GM18505 (cell line): ENCODE measurements around the gene PIGO.

Source experiments
- ATAC-seq: cut with Tn5 transposase; IDR thresholded peaks from one replicate; pipeline ENCODE4 v1.9.1; 2021; ENCODE audit not compliant: unreplicated experiment
- POLR2A ChIP-seq: IDR thresholded peaks from 4 replicates; pipeline ENCODE4 v1.6.1; 2011; ENCODE audit warnings: borderline replicate concordance; ENCODE audit not compliant: insufficient read depth, insufficient read length; ENCODE audit errors: extremely low read depth

The PIGO gene

DNA sequence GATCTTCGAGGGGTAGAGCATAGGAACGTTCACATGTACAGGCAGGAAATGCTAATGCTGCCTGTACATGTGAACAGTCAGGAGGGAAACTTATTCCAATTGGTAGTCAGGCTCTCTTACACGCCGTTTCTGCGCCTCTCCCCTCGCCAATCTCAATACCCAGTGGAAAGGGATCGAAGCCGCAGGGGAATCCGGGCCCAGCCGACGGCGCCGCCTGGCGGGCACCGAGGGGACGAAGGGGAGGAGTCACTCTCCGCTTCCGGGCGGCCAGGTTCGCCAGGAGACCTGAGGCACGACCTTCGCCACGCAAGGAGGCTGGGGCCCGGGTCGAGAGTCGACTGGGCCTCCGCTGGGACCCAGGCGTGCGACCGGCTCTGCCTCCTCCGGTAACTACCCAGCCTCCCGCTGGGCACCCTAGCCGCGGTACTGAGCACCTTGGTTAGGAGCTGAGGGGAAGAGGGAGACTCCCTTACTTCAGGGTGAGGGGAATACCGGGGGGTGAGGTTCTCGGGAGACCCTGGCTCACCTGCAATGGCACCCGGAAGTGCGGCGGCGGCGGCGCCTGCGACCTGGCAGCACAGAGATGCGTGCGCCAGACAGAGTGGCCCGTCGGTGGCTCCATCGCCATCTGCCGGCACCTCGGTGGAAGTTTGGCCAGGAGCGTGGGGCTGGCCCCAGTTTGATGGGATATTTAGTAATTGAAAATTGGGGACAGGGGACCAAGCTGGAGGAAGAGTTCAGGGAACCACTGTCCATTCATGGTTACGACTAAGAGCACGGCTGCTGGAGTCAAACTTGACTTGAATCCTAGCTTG lies at the start of gene PIGO:
Gene PIGO (minus strand): TSS at position 557 of the 815 bp plus-strand sequence. CDS start 1,026 bp downstream, outside the sequence.
- peak; percentile 91 for TF ChIP-seq POLR2A
- peak; percentile 83 for ATAC-seq

DNA sequence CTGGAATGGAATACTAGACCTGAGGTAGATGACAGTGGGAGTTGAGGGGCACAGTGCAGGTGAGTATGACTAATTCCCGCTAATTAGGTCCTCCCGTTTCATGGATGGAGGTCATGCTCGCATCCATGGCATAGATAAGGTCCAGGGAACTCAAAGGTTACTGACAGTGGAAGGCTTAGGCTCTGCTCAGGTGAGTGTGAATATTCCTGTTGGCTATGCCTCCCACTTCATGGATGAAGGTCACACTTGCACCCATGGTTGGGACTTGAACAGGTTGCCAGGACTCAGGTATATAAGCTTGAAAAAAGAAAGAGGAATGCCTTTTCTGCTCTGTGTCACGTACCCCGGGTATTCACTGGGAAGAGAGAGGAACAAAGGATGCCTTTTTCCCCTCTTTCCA lies 45.6 kb upstream of the PIGO start:
- no peak for TF ChIP-seq POLR2A
- ATAC-seq = no peak

DNA sequence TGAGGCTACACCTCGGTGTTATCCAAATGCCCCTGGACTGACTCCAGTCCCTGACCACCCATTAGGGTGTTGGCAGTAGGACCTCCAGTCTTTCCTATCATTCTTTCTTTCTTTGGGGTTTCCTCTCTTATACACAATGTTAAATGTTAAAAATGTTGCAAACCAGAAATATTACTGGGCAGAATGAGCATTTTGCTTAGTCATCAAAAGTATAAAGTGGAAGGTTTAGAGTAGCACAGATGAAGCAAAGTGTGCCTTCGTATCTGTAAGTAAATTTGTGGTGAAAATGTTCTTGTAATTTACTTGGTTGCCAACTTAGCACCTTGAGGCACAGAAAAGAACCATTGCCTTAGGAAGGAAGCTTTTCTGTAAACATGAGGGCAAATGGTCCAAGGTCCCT lies 43.7 kb upstream of the PIGO start:
- no peak for TF ChIP-seq POLR2A
- ATAC-seq = no peak

DNA sequence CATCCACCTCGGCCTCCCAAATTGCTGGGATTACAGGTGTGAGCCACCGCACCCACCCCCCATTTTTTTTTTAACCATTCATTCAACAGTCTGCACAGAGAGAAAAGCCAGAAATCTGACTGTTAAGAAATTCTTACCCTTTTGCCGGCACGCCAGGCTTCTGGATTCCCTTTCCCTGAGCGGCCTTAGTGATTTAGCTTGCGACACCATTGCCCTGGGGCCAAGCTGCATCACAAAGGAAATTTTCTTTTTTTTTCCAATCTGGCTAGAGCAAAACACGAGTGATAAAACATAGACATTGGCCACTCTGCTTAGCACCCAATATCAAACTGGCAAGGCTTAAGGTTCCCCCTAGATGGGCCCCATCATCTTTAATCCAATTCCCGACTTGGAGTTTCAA lies 40.5 kb upstream of the PIGO start:
- no peak for ATAC-seq
- no peak for TF ChIP-seq POLR2A

DNA sequence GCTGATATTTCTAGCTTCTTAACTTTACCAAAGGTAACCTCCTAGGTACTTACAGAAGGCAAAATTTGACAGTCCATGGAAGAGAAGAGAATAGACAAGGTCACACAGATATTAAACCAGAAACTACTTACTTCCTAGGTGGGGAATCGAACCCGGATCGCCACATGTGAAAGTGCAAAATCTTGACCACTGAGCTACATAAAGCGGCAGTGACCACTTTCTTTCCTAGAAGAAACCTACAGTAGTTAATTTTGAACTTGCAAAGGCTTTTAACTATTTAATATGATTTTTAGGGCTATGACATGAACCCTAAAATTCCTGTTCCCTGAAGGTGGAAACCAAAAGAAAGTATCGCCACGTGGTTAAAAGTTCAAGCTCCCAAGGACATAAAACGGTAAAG lies 39.6 kb upstream of the PIGO start:
- ATAC-seq = no peak
- TF ChIP-seq POLR2A = no peak

DNA sequence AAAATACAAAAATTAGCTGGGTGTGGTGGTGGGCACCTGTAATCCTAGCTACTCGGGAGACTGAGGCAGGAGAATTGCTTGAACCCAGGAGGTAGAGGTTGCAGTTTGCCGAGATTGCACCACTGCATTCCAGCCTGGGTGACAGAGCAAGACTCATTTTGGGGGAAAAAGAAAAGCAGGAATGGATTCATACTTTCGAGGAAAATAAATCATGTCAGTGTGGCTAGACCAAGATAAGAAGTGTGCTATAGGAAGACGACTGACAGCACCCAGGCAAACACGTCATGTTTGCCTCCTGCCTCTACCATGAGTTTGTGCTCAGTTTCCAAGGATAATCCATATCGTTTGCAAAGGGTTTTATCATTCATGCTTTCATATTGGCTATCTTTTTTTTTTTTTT lies 38.5 kb upstream of the PIGO start:
- no peak for TF ChIP-seq POLR2A
- no peak for ATAC-seq

DNA sequence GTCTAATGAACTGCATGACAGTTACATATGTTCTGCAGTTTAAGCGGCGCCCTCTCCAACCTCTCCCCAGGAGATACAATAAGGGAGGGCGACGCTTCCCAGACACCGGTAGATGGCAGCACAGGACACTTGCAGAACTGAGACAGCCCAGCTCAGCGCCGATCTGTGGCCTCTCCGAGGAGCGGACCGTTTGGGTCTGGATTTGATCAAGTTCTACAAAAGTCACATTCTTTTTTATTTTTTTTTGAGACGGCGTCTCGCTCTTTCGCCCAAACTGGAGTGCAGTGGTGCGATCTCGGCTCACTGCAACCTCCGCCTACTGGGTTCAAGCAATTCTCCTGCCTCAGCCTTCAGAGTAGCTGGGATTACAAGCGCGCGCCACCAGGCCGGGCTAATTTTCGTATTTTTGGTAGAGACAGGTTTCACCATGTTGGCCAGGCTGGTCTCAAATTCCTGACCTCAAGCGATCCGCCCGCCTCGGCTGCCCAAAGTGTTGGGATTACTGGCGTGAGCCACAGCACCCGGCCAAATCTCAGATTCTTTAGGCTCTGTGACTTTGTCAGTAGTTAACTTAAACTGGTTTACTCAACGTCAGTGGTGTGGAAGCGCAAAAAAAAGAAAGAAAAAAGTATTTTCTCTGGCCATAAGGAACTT lies 20.6 kb upstream of the PIGO start:
- ATAC-seq = peak; percentile 37
- no peak for TF ChIP-seq POLR2A

DNA sequence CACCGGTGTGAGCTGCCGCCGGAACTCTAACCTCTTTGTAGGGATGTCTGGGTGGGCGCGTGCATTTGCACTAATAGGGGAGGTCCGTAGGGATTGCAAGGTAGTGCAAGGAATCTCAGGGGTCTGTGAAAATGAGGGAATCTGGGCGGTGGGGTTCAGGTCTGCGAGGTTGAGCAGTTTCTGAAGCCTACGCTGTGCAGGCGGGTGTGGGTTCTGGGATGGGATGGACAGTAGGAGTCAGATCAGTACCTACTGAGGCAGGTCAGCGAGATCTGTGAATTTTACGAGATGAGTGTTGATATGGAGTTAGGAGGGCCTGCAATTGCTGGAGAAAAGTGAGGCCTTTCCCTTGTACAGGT lies 20.1 kb upstream of the PIGO start:
- TF ChIP-seq POLR2A = no peak
- no peak for ATAC-seq

DNA sequence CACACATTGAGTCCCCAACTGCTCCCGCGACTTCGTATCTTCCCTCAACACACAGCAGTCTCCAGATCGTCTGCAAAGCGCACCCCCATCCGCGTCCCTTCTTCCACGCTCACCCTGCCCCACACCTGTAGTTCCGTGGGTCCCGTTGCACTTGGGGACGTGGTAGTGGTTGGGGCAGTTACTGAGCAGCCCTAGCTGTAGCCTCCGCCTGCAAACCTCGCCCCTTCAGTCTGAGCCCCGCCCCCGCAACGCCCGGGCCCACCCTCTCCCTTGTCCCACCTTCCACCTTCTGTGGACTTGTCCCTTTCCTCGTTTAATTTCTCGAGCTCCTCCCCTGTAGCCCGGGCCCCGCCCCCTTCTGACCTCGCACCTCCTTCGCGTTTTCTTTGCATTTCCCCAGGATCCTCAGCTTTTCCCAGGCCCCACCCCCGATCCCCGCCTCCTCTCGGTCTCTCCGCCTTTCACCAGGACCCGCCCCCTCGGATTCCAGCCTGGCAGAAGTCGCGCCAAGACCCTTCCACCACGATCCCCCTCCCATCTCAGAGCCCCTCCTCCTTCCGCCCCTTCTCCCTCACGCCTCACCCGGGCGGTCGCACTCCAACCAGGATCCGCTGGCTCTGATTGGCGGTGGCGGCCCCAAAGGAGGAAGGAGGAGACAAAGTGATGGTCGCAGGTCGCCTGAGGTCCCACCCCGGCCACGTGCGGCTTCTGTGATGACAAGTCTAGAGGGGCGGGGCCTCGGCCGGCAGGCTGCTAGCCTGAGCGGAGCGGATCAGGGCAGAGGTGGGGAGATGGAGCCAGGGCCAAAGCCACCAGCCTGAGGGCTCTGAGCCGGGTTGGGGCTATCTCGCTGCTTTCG lies 19.5 kb upstream of the PIGO start, which contains the start of gene ATOSB:
Gene ATOSB (minus strand): TSS at position 183 of the 859 bp plus-strand sequence. CDS start 7,588 bp downstream, outside the sequence.
- TF ChIP-seq POLR2A = peak; percentile 56
- peak; percentile 52 for ATAC-seq

DNA sequence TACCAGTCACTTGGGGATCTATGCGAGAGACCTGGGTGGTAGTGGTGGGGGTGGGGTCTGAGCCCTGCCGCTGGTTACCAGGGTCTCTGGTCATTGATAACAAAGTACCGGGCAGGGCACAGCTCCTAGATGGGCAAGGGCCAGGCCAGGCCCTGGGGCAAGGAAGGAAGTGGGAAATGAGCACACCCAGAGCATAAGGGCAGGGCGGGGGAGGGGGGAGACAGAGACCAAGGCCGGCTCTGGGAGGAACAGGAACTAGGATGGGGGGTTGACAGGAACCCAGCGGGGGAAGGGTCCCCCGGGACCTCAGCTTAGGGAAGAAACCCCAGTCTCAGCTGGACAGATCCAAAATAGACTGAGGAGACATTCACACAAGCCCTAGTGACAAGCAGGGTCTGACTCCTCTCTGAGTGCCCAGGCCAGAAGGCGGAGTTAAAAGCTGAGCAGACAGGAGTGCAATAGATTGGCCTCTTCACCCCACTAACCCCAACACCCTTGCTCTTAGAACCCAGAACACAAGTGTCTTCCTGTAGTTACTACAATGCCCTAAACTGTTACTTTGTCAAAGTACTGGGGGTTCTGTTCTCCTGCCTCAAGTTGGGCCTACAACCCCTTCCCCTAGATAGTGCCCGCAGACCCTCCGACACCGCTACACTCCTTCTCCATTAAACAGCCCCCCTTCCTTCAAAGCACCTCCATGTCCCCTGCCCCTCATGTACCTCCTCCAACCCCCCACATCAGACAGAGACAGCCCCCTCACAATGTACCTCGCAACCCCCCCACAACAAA lies 18.6 kb upstream of the PIGO start:
- no peak for TF ChIP-seq POLR2A

DNA sequence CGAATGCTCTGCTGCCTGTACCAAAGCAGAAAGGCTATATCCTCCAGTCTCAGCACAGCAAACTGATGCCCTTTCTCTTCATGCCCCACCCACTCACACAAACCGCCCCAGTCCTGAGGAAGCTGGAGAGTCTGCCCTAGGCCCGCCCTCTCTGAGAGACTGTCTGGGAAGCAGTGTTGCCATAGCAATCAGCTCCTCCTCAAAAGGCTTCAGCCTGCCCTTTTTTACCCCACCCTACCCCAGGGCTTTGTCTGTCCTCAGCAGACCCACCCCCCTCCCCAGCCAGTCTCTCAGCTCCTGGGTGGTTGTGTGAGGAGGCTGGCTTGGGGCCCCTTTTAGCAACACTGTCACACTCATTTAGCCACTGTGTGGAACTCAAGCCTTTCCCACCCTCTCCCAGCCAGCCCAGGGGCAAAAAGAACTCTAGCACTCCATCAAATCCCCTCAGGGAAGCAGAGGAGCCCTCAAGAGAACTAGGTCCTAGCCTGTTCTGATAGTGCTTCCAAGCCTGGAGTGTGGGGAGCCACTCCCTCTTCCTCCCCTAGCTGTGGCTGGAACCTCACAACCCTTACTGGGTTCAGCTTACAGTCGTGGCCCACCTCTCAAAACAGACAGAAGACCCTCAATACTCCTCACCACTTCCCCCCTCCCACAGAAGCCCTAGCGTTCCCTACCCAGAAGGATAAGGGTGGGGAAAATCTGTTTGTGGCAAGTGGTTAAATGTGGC lies 17.9 kb upstream of the PIGO start:
- TF ChIP-seq POLR2A = no peak
- no peak for ATAC-seq

More for the DNA sequence above, 18.6 kb upstream of the PIGO start:
- ATAC-seq = no peak
